Endothelial cell of umbilical vein (primary cell): ENCODE results near the gene KIDINS220.

Experiments used
- EZH2 ChIP-seq: IDR thresholded peaks from 2 replicates; pipeline ENCODE4 v1.6.1; 2012; ENCODE audit warnings: borderline replicate concordance, low read depth, mild to moderate bottlenecking, moderate library complexity, low read length, inconsistent platforms; ENCODE audit not compliant: severe bottlenecking
- GATA2 ChIP-seq: IDR thresholded peaks from 2 replicates; pipeline ENCODE4 v1.7.0; 2011; ENCODE audit warnings: low read depth, mild to moderate bottlenecking, moderate library complexity, mixed read lengths, low read length; ENCODE audit not compliant: insufficient read length, insufficient read depth
- JUN ChIP-seq: IDR thresholded peaks from 2 replicates; pipeline ENCODE4 v1.6.1; 2011; ENCODE audit warnings: borderline replicate concordance, low read depth; ENCODE audit not compliant: insufficient read length, insufficient read depth
- MYC ChIP-seq: IDR thresholded peaks from one replicate; pipeline ENCODE4 v1.6.1; 2011; ENCODE audit warnings: mild to moderate bottlenecking, low read depth, low read length
- POLR2A ChIP-seq: IDR thresholded peaks from 2 replicates; pipeline ENCODE4 v1.6.1; 2012; ENCODE audit warnings: low read depth, mild to moderate bottlenecking, control low read depth, low read length
- POLR2AphosphoS5 ChIP-seq: IDR thresholded peaks from 2 replicates; pipeline ENCODE4 v1.6.1; 2012; ENCODE audit warnings: low read depth, mild to moderate bottlenecking, control low read depth, low read length, moderate library complexity; ENCODE audit not compliant: insufficient read depth
- TF ChIP-seq, protein P1 (sequence below), 2 donors: IDR thresholded peaks; 1 replicate in 1 of 2; 2 replicates in 1 of 2; pipeline ENCODE4 v1.5.1; 2011; ENCODE audit warnings: low read length in 2 of 2, mild to moderate bottlenecking in 2 of 2, moderate library complexity in 2 of 2, control low read depth in 1 of 2, inconsistent platforms in 1 of 2, low read depth in 1 of 2; ENCODE audit not compliant: insufficient read depth in 1 of 2; ENCODE audit errors: extremely low read depth in 1 of 2
- TF ChIP-seq, protein P2 (sequence below): IDR thresholded peaks from 2 replicates; pipeline ENCODE4 v1.6.1; 2011; ENCODE audit not compliant: insufficient read depth, insufficient read length

DNA sequence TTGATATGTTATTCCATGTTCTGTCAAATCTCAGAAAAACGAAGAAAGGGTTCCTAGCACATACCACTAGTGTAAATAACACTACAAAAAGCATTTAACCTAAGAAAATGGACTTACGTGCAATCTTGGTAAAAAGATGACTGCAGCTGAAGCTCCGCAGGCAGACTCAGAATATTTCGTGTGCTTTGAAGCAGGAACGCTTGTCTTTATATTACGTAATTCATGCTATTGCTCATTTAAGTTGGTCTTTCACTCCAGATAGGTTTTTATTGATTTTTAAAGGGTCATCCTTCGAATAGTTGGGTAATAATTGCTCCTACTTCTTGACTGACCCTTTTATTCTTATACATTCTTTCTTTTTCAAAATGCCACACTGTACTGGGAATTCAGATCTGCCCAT is 111.6 kb downstream of the KIDINS220 start:
- TF ChIP-seq POLR2A (no peak), EZH2 (no peak), POLR2AphosphoS5 (no peak), GATA2 (no peak), JUN (no peak), MYC (no peak)
- TF ChIP-seq, protein P1, sequence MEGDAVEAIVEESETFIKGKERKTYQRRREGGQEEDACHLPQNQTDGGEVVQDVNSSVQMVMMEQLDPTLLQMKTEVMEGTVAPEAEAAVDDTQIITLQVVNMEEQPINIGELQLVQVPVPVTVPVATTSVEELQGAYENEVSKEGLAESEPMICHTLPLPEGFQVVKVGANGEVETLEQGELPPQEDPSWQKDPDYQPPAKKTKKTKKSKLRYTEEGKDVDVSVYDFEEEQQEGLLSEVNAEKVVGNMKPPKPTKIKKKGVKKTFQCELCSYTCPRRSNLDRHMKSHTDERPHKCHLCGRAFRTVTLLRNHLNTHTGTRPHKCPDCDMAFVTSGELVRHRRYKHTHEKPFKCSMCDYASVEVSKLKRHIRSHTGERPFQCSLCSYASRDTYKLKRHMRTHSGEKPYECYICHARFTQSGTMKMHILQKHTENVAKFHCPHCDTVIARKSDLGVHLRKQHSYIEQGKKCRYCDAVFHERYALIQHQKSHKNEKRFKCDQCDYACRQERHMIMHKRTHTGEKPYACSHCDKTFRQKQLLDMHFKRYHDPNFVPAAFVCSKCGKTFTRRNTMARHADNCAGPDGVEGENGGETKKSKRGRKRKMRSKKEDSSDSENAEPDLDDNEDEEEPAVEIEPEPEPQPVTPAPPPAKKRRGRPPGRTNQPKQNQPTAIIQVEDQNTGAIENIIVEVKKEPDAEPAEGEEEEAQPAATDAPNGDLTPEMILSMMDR (IDR thresholded peaks at IDR 0.05; ENCODE audit: extremely low read depth in 1 of 2, insufficient read depth in 1 of 2, low read depth in 1 of 2, low read length in 2 of 2), result no peak
- TF ChIP-seq, protein P2, sequence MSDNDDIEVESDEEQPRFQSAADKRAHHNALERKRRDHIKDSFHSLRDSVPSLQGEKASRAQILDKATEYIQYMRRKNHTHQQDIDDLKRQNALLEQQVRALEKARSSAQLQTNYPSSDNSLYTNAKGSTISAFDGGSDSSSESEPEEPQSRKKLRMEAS, result no peak
